Stimulated activated CD4-positive, alpha-beta T cell treated with anti-CD3 and anti-CD28 coated beads, Interleukin-4, amount 100 ng/mL, for 48 hours (primary cell): ENCODE measurements around the gene FRMD8.
A peak's percentile ranks its signal among the peaks of the same experiment; 100 is the strongest.

Experiments used
- DNase-seq, 2 donors: peaks; one replicate each; pipeline ENCODE4 v3.0.0-alpha.2; 2020; ENCODE audit warnings: low read depth in 2 of 2

The FRMD8 gene

GRCh38 chr11:65425105-65425970 lies 38.9 kb downstream of the FRMD8 start:
- peak; percentile 65 to 78 for DNase-seq

- no peak for DNase-seq
Measured at GRCh38 chr11:65425971-65426838, 39.8 kb downstream of the FRMD8 start.

- no peak for DNase-seq
Measured at GRCh38 chr11:65426839-65427690, 40.6 kb downstream of the FRMD8 start.

DNA sequence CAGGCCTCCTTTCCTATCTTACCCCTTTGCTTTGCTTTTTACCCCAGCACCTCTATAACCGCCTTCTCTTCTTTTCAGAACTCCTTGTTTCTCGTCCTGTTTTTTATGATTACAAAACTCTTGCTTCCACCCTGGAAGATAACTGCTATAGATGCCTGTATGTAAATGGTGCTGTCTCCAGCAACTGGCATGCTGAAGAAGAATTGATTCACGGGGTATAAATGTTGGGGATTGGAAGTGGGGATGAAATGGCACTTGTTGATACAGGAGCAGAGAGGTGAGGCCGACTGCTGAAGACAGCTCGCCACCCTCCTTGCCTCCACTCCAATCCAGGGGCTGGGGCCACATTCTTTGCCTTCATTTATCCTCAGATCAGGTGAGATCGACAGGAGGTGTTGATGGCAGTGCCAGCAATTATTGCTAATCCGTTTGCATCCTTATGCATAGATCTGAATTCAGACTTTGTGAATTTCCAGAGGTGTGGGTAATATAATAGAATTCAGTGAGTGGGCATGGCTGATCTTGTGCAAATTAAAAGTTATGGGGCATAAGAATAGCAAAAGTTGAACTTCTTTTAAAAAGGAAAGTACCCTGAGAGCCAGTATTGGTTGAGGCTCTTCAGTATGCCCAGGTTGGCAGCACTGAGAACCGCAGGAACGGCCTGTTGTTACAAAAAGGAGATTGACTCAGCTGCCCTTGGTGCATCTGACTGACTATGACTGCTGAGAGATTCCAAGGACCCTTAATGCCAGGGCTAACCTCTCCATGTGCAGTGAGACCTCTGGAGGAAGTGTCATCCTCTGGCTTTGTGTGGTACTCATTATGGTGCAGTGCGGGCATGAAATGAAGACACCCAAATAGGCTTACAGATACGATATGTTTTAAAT lies 41.5 kb downstream of the FRMD8 start:
- no peak for DNase-seq

GRCh38 chr11:65428578-65429067 lies 42.2 kb downstream of the FRMD8 start:
- DNase-seq, result no peak

- no peak for DNase-seq
Measured at GRCh38 chr11:65429068-65429681, 42.7 kb downstream of the FRMD8 start.

DNA sequence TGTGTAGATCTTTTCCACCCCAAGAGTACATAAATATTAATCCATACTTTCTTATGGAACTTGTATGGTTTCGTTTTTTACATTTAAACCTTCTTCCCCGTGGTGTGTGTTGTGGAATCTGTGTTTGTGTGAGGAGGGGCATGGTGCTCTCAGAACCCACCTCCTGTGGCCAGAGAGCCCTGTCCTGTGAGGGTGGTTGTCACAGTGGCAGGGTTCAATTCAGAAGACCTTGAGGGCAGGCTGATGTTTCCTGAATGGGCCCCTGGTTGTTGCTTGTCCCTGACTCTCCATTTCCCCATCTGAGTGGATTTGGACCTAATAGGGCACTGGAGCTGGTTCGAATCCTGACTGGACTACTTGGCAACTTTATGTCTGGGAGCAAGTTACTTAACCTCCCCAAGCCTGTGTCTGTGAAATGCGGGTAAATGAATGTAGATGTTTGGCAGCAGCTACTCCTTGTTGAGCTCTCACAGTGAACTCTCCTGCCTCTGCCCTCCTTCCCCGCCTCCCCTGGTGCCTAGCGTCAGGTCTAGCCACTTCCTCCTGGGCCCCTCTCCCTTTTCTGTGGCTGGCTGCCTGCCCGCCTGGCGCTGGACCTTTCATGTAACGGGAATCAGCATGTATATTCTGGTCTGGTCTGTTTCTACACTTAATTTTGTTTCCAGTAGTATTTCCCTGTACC lies 43.4 kb downstream of the FRMD8 start:
- DNase-seq, result no peak

DNA sequence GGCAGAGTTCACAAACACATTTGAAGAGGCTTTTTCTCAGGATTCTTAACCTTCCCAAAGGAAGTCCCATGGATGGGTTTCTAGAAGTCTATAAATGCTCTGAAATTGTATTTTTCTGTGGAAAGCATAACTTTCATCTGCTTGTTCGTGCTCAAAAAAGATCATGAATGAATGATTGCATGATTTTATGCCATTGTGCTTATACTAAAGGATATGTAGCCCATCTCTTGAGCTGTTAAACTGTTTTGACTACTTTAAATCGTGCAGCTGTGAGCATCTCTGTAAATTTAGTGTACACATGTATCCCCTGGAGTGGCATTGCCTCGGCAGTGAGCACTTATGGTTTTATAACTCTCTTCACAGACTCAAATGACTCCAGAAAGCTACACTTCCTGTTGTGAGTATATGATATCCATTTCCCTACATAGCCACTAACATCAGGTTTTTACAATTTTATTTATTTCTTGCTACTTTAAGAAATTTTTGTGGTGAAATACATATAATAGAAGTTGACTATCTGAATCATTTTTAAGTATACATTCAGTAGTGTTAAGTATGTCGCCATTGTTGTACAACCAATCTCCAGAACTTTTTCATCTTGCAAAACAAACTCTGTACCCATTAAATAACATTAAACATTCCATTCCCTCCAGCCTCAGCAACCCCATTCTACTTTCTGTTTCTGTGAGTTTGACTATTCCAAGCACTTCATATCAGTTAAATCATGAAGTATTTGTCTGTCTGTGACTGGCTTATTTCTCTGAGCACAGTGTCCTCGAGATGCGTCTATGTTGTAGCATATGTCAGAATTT lies 44.2 kb downstream of the FRMD8 start:
- DNase-seq, result no peak

- no peak for DNase-seq
Measured at GRCh38 chr11:65431451-65432099, 45.1 kb downstream of the FRMD8 start.

- no peak for DNase-seq
Measured at GRCh38 chr11:65432100-65432650, 45.7 kb downstream of the FRMD8 start.

DNA sequence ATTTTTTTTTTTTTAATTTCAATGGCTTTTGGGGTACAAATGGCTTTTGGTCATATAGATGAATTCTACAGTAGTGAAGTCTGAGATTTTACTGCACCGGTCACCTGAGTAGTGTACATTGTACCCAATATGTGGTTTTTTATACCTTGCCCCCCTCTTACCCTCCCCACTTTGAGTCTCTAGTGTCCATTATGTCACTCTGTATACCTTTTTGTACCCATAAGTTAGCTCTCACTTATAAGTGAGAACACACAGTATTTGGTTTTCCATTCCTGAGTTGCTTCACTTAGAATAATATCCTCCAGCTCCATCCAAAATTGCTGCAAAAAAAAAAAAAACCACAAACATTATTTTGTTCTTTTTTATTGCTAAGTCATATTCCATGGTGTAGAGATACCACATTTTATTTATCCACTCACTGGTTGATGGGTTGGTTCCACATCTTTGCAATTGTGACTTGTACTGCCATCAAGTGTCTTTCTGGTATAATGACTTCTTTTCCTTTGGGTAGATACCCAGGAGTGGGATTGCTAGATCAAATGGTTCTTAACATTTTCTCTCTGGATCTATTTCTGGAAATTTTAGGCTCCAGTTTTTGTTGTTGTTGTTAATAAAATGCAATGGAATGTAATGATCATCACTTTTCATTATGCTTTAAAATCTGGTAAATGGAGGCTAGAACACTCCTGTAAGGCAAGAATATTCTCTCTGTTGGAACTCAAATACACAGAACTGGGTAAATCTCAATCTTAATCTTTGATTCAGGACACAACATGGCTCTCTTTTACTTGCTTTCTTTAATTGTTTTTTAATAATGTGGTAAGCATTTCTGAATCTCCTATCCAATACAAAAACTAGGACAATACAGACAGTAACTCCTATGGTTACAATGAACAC lies 46.5 kb downstream of the FRMD8 start:
- no peak for DNase-seq

GRCh38 chr11:65433657-65434056 lies 47.2 kb downstream of the FRMD8 start:
- DNase-seq, result no peak

GRCh38 chr11:65434057-65434666 lies 47.7 kb downstream of the FRMD8 start:
- no peak for DNase-seq

DNA sequence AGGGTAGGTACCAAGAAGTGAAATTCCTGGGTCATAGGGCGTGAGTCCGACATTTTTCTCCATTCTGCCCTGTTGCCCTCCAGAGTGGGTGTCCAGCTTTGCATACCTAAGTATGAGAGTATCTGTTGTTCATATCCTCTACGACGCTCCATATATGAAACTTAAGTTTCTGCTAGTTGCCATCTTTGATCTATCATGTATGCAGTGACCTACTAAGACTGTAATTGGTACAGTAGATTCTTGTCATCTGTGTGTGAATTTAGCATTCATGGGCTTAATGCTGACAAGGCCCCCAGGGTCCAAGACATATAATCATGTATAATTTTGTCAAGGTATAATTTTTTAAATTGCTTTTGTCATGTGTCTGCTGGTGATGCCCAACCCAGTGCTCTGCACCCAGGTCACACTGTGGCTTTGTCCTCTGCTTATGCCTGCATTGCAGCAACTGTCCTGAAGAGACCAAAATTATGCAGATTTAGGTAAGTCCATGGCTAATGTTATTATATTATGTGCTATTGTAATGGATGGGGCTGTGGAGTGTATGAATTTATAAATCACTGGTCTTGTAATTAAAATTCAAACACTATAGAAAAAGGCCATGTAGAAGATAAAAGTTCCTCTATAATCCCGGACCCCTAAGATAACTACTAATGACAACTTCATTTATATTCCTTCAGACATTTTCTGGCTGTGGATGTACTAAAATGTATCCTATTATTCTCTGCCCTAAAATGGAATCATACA lies 48.4 kb downstream of the FRMD8 start:
- no peak for DNase-seq

DNA sequence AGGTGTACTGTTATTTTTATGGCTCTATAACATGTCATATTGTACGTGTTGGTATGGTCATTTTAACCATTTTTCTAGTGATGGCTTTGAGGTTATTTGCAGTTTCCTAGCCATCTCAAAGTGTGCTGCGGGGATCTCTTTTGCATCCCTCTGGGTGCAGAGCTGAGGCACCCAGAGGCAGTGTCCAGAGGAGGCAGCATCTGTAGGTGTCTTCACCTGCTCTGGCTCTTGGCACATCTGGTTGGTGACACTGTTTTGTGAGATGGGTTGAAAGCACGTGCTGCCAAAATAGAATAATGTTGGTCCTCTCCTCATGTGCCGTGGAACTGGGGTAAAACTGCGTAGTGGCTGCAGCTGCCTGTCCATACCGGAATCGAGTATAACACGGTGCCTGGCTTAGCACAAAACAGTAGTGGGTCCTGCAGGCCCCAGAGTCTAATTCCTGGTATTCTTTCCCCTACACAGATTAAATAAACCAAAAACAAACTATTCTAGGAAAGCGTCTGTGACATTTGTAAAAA lies 49.0 kb downstream of the FRMD8 start:
- no peak for DNase-seq
